Measurements from ENCODE around the gene KCNC1. TPM values are rescaled to one million over a fixed set of nuclear protein-coding genes. Genes with fewer than 3 reads are reported as not detected.

Gene KCNC1
- total RNA-seq, 4 donors from 2014 or later, result 0.27 to 0.77 TPM; not detected in 2

GRCh38 chr11:17713851-17714250, 20.7 kb upstream of the KCNC1 start:
- no peak overlapping the region for H3K4me3 ChIP-seq
- no peak for ATAC-seq

GRCh38 chr11:17714356-17714854, 20.2 kb upstream of the KCNC1 start:
- no peak for ATAC-seq
- TF ChIP-seq POLR2AphosphoS5 (IDR thresholded peaks at IDR 0.05) (no peak), POLR2A (IDR thresholded peaks at IDR 0.05) (no peak), CTCF (IDR thresholded peaks at IDR 0.05) (no peak), EP300 (IDR thresholded peaks at IDR 0.05) (no peak)
- H3K27me3 ChIP-seq, result peaks cover 93% of the 10 kb centered on the region
- no CpG with 5 or more reads among the region's 8 CpGs for WGBS, 2 donors (ENCODE audit: low coverage in 1 of 2)
- H3K9me3 ChIP-seq, result no peaks in the 10 kb centered on the region
- H3K4me1 ChIP-seq, result peaks cover 0 to 7% (median 0%) of the 10 kb centered on the region in 3 donors
- no peak overlapping the region for H3K4me3 ChIP-seq
- no peaks in the 10 kb centered on the region for H3K36me3 ChIP-seq
- no peak overlapping the region for H3K27ac ChIP-seq

More at GRCh38 chr11:17713851-17714250, 20.7 kb upstream of the KCNC1 start:
- Histone ChIP-seq H3K4me1 (peaks cover 0 to 2% (median 0%) of the 10 kb centered on the region in 3 donors), H3K36me3 (no peaks in the 10 kb centered on the region), H3K9me3 (no peaks in the 10 kb centered on the region), H3K27me3 (peaks cover 93% of the 10 kb centered on the region), H3K27ac (no peak overlapping the region)
- WGBS, 2 donors (ENCODE audit: low coverage in 1 of 2), result no CpG with 5 or more reads among the region's 1 CpG
- TF ChIP-seq POLR2A (IDR thresholded peaks at IDR 0.05) (no peak), CTCF (IDR thresholded peaks at IDR 0.05) (no peak), POLR2AphosphoS5 (IDR thresholded peaks at IDR 0.05) (no peak), EP300 (IDR thresholded peaks at IDR 0.05) (no peak)

GRCh38 chr11:17714870-17715269, 19.7 kb upstream of the KCNC1 start:
- Histone ChIP-seq H3K4me3 (no peak overlapping the region), H3K27me3 (peaks cover 93% of the 10 kb centered on the region), H3K27ac (no peak overlapping the region), H3K36me3 (no peaks in the 10 kb centered on the region), H3K9me3 (no peaks in the 10 kb centered on the region), H3K4me1 (peaks cover 0 to 12% (median 0%) of the 10 kb centered on the region in 3 donors)
- ATAC-seq, result no peak
- TF ChIP-seq EP300 (IDR thresholded peaks at IDR 0.05), result no peak
- no peak for TF ChIP-seq POLR2A (IDR thresholded peaks at IDR 0.05)
- TF ChIP-seq CTCF (IDR thresholded peaks at IDR 0.05), result no peak
- no peak for TF ChIP-seq POLR2AphosphoS5 (IDR thresholded peaks at IDR 0.05)
- WGBS, 2 donors (ENCODE audit: low coverage in 1 of 2), result 70% methylated on average over 2 of the region's 4 CpGs; no CpG with 5 or more reads in 1 of the 2 donors

DNA sequence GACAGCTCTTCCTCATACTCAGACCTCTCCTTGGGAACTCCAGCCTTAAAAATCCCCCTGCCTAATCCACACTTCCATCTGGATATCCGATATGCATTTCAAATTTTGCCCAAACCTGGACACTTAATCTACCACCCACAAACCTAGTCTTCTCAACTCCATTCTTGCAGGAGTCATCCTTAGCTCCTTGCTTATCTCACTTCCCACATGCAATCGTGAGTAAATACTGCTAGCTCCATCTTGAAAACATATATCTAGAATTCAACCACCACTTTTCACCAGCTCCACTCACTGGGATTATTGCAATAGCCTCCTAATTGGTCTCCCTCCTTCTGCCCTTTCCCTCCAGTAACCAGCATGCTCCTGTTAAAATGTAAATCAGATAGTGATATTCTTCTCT, 17.8 kb upstream of the KCNC1 start:
- ATAC-seq, result no peak
- no peaks in the 10 kb centered on the region for H3K9me3 ChIP-seq
- H3K36me3 ChIP-seq, result no peaks in the 10 kb centered on the region
- H3K27me3 ChIP-seq, result peaks cover 97% of the 10 kb centered on the region
- 72 to 75% methylated on average over 2 of the region's 2 CpGs for WGBS, 2 donors (ENCODE audit: low coverage in 1 of 2)
- no peak overlapping the region for H3K27ac ChIP-seq
- H3K4me3 ChIP-seq, result no peak overlapping the region
- peaks cover 0 to 31% (median 7%) of the 10 kb centered on the region in 3 donors for H3K4me1 ChIP-seq
- TF ChIP-seq CTCF (IDR thresholded peaks at IDR 0.05) (no peak), EP300 (IDR thresholded peaks at IDR 0.05) (no peak), POLR2A (IDR thresholded peaks at IDR 0.05) (no peak), POLR2AphosphoS5 (IDR thresholded peaks at IDR 0.05) (no peak)

DNA sequence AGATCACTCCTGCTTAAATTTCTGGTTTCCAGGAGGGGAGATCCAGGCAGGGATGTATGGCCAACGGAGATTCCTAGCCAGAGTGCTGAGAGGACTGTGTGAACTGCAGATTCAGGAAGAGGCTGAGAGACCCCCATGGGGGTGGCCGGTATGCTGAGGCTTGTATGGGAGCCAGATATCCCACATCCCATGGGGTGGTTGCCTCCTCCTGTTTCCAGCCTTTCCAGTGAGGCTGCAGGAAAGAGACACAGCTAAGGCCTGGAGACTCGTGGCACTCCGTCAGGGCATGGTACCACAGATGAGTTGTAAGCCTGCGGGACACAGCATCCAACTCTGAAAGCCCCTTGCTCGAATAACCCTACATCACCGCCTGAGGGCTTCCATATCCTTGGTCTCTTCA, 16.6 kb upstream of the KCNC1 start:
- TF ChIP-seq CTCF (IDR thresholded peaks at IDR 0.05) (no peak), POLR2A (IDR thresholded peaks at IDR 0.05) (no peak), POLR2AphosphoS5 (IDR thresholded peaks at IDR 0.05) (no peak), EP300 (IDR thresholded peaks at IDR 0.05) (no peak)
- H3K4me3 ChIP-seq, result no peak overlapping the region
- H3K27me3 ChIP-seq, result peaks cover 97% of the 10 kb centered on the region
- no peak overlapping the region for H3K27ac ChIP-seq
- ATAC-seq, result no peak
- H3K4me1 ChIP-seq, result peaks cover 0 to 35% (median 9%) of the 10 kb centered on the region in 3 donors
- H3K9me3 ChIP-seq, result no peaks in the 10 kb centered on the region
- H3K36me3 ChIP-seq, result no peaks in the 10 kb centered on the region
- 25 to 100% methylated on average over 1 of the region's 7 CpGs for WGBS, 2 donors (ENCODE audit: low coverage in 1 of 2)
